Left lobe of liver (tissue), 2 donors: ENCODE measurements around the gene SEMA3A. TPM values are rescaled to one million over a fixed set of nuclear protein-coding genes. Genes with fewer than 3 reads are reported as not detected.

Experiments used
- ATAC-seq: fragments of 200-7000 bp; cut with Tn5 transposase; one replicate; pipeline ENCODE4 v1.9.1; 2020; ENCODE audit warnings: mild to moderate bottlenecking, moderate library complexity
- DNase-seq: peaks from one replicate; pipeline ENCODE4 v3.0.0-alpha.2; 2020; ENCODE audit warnings: low spot score
- total RNA-seq: library from RNA; stranded (reverse); gene quantifications from one replicate; pipeline ENCODE4 v1.2.1, GENCODE V29; 2021
- donor health status: DM: no; HTN: no; CAD: no; lungs with moderate emphysema.
- donor health status: DM: no; HTN: yes; CAD: no.

Gene SEMA3A
- total RNA-seq, 1 donor from 2014 or later, result 0.58 TPM

DNA sequence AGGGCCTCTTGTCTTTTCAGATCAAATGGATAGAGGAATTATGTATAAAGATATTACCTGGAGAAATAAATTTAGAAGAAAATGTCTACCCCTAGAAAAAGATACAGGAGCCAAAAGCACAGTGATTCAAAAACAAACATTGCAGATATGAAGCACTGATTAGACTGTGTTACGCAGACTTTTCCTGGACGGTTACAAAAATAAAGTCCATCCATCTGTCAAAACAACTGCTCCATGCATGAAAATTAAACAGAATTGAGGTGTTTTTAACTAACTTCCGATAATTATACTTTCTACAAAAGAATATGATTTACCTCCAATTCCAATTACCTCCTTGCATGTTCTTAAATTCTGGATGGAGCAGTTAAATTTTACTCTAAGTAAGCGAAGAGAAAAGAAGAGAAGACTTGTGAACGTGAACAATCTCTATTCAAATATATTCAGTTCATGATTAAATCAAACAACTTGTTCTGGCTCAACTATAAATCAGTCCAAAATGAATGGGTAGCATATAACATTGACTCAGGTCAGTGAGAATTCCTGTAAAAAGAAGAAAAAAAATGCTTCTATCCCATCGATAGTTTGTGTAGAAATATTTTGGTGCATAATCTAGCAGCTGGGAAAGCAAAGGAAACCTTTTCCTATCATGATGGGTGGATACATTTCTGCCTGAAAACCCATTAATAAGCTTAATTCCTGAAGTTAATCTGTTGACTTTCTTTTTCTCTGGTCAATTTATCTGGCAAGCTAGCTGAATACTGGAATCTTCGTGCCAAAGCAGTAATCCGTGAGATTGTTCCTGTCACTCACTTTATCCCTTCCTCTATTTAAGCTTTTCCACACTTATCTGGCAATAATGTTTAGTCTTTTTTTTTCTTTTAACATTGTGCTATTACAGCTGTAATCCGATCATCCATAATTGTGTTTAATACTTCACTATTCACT lies 80.4 kb downstream of the SEMA3A start:
- ATAC-seq, result no peak
- no peak for DNase-seq

DNA sequence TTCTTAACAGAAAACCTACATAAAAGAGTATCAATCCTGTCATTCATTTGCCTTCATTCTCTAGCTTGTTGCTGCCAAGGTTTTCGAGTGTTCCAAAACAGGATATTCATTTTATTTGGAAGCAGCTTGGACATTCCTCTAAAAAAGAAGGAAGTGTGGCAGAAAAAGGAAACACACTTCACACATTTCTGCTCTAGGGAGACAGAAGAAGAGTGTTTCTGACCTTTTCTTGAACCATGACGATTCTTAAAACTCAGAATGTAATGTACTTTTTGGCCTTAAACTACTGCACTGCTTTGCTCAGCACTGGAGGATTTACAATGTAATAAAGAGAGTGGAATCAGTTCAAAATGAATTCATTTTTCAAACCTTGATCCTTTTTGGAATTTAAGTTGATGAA lies 81.3 kb downstream of the SEMA3A start:
- ATAC-seq (no peak), DNase-seq (no peak)

DNA sequence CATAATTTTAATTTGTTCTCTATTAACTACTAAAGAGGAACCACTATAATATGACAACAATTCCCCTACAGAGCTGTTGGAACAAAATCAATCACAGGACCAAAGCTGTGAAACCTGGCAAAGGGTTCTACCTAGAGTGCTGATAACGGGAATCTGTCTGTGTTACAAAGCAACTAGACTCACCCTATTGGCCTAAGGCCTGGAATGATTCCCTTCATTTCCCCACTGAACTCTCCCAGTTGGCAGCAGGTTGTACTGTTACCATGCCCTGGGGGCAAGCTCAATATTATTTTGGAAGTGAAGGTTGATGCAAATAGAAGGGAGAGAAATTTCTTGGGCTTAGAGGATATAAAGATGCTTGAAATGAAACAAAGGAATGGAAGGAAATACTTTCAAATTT lies 81.8 kb downstream of the SEMA3A start:
- no peak for DNase-seq
- no peak for ATAC-seq

DNA sequence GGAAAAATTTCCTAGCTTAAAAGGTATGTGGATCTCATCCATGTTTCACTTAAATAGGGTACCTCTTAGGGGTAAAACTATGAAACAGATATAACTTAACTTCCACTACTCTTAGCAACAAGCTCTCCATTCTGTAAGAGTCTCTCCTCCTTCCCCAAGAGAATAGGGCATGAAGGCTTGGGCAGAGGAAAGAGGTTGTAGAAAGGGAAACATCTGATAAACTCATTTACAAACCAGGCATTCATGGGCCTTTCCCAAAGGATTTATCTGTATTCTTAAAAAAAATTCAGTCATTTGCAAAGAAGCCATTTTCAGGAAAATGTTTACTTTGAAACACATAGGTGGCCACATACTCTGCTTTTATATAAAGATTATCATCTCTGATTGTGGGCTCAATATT lies 82.7 kb downstream of the SEMA3A start:
- no peak for DNase-seq
- ATAC-seq, result no peak

DNA sequence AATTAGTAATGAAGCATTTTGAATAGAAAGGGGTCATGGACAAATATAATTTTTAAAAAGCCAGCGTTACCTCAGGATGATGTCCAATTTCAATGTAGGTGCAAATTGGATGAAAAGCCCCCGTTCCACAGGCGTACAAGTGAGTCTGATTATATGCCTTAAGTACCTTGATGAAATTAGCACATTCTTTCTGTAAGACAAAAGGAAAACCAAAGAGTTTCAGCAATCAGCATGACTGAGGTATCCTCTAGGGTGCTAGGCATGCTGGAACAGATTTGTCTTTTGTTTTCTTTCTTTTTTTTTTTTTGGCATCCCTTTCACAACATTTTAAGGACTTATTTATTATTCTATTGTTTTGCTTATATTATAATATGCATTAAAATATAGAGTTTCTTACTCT lies 84.2 kb downstream of the SEMA3A start:
- no peak for DNase-seq
- ATAC-seq, result no peak

DNA sequence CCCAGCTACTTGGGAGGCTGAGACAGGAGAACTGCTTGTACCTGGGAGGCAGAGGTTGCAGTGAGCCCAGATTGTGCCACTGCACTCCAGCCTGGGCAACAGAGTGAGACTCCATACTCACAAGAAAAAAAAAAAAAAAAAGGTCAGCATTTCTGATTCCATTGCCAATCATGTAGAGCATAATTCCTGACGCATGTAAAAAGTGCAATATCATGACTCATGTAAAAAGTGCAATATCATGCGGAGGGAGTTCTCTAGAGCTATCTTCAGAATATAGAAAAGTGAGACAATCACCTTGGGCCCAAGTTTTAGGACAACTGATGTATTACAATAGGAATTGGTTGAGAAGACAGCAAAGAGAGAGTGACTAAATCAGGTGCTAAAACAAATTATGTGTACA lies 85.8 kb downstream of the SEMA3A start:
- ATAC-seq (no peak), DNase-seq (no peak)

DNA sequence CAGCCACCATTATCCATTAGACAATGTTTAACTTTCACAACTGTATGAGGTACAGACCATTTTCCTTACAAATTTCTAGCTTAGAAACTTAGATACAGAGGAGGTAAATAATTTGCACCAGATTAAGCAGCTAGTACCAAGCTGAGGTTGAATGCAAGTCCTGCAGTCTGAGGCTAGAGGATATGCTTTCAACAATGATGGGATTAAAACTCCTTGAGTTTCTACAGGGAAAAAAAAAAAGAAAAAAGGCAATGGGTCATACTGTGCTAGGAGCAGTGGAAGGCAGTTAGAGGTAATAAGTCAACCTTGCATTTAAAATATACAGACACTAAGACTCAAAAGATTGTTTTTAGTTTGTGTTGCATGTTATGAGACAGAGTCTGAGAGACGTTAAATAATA lies 86.5 kb downstream of the SEMA3A start:
- ATAC-seq (no peak), DNase-seq (no peak)

DNA sequence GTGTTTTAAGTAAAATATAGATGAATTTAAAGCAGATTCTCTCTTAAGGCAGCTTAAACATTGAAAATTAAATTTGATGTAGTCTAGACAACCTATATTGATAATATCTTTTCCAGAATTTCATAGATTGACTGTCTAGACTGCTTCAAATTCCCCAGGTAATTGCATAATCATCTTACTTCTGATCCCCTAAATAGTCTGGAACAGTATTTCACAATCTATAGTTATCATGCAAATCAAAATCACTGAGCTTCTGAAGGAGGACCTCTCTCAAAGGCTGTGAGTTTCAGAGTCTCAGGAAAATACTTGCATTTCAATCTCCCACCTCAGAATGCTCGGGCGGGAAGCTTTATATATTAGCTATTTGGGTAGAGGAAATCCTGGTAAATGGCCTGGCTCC lies 87.3 kb downstream of the SEMA3A start:
- DNase-seq, result no peak
- no peak for ATAC-seq

DNA sequence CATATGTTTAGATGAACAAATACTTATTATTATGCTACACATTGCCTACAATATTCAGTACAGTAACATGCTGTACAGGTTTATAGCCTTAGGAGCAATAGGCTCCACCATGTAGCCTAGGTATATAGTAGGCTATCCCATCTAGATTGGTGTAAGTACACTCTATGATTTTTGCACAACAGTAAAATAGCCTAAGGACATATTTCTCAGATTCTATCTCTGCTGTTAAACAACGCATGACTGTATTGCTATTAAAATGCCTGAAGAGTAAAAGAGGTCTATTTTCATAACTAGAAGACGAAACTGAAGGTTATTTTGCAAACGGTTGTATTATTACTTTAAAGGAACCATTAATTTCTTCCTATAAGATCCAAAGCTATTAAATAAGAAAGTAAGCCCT lies 88.3 kb downstream of the SEMA3A start:
- DNase-seq (no peak), ATAC-seq (no peak)

DNA sequence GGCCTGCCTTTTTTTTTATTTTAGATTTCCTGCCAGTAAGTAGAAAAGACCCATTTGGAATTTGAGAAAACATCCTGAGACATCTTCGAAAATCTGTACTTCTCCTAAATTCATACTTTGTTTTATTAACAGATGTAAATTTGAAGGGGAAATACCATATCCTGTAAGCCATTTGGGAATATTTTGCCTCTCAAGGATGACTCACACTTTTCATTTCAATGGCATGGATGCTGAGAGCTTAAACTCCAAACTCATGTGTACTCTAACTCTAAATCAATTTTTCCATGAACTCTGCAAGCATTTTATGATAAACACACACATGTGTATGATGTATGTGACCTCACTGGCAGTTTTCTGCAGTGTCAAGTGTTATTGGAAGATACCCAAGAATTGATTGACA lies 89.0 kb downstream of the SEMA3A start:
- no peak for DNase-seq
- ATAC-seq, result no peak

DNA sequence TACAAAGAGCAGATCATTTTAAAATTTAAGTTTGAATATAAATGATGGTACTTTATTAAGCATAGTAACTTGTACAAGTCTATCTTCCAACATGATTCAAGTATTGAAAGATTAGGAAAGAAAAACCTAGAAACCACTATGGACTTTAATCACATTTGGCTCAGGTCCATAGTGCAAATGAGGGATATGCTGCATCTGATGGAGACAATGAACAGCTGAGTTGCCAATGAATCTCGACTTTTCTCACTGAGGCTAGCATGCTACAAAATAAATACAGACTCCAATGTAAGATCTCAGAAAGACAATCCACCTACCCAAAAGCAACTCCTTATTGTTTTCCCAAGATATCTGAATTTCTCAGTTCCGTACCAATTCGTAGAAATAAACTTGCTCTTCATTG lies 89.8 kb downstream of the SEMA3A start:
- no peak for DNase-seq
- no peak for ATAC-seq

DNA sequence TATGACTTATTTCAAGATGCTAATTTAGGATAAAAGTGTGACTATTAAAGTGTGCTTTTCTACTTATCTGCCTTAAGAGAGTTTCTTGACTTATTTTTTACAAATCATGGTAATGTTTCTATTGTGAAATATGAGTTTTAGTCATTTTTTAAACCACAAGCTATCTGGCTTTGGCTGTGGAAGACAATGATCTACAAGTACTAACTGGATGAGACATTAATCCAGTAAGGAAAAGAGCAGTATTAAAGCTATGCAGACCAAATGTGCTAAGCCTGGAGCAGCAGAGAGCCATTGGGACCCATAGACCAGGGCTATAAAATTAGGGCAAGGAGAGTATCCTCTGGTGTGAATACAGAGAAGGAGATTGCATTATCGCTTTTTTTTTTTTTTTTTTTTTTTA lies 92.4 kb downstream of the SEMA3A start:
- no peak for DNase-seq
- no peak for ATAC-seq

DNA sequence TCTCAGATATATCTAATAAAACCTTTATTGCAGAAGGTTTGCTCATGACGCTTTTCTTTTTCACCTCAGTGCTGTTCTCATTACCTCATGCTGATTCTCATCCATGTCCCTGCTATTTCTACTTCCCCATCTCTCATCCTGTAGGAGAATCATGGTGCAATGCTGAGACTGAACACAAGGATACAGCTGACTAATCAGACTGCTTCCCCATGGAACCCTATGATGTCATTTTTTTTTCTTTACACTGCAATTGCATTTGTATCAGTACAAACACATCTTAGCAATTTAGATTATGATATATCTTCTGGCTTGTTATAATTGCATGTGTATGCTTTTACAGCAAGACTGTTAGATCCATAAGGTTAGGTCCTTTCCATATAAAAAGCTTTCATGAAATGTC lies 93.7 kb downstream of the SEMA3A start:
- ATAC-seq, result no peak

DNA sequence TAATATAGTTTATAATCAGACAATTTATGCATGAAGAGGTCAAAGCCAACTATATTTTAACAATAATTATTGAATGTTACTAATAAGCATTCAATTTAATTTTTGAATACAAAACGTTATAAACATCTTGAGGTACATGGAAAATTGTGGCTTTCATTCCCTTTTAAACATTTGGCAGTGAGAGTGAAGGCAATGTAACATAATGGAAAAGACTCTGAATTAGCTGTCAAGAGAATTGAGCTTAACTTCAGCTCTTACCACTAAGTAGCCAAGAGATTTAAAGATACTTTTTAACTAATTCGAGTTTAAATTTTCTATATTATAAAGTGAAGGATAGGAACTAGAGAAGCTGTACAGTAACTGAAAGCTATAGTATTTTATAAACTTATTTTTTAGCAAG lies 98.6 kb downstream of the SEMA3A start:
- DNase-seq, result no peak
- ATAC-seq, result no peak

More for the DNA sequence above, 93.7 kb downstream of the SEMA3A start:
- no peak for DNase-seq

DNA sequence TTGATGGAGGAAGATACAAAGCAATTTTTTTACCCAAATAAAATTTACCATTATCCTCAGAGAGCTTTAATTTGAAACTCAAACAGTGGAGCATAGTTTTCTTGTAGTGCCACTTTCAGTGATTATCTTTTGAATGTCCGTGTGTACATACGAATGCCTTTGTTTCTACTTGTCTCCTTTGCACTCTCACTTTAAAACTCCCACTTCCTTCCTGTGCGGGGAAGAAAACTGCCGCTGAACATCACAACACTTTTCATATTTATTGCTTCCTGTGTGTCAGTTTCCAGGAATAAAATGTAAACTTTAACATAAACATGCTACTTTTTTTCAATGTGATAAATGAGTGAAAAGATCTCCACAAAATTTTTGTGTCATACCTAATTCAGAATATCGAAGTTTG lies 102.4 kb downstream of the SEMA3A start:
- DNase-seq, result no peak
- no peak for ATAC-seq

DNA sequence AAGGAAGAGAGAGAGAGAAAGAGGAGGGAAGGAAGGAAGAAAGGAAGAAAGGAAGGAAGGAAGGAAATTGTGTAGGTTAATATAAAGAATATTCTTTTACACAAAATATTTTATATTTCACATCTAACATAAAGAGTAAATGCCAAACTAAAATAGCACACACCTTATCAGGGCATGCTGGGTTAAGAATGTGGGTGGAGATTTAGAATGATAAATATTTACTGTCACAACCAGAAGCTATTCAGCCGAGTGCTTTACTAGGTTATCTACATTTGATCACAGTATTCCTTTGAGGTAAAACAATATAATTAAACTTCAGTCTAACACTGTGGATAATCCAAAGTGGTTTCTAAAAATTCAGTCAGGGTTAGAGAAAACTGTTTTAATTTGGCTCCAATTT lies 103.3 kb downstream of the SEMA3A start:
- DNase-seq, result no peak
- no peak for ATAC-seq

DNA sequence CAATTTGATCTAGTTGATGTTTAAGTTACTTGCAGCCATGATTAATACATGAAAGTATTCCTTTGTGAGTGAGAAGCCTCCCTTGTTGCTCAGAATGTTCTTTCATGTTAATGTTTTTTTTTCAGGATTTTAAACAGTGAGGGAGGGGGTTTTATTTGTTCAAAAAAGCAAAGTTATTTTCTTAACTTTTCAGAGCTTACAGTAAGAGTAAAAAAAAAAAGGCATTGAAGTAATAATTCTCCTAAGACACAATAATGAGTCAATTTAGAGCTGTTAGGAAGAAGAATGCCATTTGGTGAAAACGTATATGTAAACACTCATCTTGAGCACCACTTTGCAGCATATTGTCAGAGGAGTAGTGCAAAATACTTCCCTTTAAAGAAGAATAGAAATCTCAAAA lies 105.8 kb downstream of the SEMA3A start:
- ATAC-seq (no peak), DNase-seq (no peak)

DNA sequence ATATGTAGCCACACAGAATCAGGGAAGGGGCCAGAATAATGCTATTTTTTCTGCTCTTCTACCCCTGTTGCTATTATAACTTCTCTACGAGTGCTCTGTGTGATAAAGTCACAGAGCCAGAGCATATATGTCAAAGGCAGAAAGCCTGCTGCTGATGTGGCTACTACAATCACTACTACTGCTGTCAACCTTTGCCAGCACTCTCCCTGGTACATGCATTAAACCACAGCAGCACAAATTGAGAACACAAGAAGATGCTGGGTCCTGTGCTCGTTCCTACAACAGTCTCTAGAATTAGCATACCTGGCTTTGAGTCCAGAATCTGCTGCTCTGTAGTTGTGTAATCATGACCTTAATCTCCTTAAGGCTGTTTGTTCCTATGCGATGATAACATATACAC lies 108.6 kb downstream of the SEMA3A start:
- no peak for DNase-seq
- no peak for ATAC-seq

DNA sequence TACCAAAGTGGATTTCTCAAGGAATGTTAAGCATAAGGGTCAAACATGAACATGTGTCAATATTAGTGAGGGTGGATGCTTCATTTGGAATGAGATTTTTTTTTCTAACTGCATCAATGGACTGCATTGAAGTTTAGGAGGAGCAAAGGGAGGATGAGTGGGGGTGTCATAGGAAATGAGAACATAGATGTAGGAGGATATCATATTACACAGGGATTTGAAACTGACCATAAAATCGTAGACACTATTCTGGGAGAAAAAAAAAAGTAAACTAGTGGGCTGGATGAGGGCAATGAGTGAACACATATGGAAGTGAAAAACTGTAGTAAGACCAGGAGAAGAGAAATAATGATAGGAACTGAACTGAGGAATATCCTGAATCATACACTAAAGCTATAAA lies 109.4 kb downstream of the SEMA3A start:
- no peak for ATAC-seq
- DNase-seq, result no peak

DNA sequence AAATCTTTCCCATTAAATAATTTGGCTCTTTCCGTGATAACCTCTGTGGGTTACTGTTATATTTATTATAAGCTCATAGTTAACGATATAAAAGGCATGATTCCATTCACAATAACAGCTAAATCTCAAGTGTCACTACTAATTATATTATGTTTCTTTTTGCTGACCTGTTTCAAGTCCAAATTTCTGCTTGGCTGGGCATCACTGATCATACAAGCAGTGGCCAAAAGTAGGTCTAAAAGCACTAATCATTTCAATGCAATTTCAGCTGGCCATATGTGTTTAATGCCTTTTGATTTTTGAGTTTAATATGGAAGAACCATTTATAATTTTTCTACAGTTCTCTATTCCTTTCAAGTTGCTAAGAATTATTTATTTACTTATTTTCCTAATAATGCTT lies 110.7 kb downstream of the SEMA3A start:
- ATAC-seq, result no peak
- no peak for DNase-seq

DNA sequence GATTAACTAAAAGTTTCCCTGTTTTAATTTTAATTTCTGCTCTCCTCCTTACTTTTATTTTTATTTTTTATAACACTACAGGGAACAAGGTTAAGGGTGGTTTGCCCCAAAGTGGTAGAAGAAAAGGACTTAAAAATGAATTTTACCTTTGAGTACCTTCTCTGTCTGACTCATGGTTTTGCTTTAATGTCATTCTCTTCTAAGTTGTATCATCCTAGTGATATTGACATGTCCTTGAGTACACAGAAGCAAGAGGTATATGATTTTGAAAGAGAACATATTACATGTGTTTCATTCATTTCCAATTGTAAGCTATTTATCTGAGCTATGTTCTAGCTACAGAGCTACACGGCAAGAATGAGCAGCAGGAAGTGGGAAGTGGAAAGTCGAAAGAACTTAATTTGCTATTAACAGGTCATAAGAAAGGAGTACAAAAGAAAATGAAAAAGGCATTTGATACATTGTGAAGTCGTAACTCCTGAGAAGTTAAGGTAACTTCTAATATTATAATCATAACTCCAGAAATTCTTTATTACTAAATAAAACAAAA lies 112.5 kb downstream of the SEMA3A start:
- no peak for DNase-seq
- no peak for ATAC-seq

DNA sequence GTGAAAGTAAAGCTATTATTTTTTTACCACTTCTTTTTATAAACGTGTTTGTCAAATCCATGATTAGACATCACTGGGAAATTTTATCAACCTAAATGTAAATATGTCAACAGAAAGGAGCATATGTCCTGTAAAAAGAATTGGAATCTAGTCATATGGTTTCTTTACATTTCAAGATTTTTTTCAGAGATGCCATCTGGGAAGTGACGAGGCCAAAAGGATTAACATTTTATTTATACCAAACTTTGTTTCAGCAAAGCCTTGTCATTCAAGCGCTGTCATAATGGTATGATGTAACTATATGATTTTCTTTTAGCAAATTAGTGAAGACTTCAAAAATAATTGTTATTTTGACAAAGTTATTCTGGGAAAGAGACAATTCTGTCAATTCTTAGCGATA lies 117.3 kb downstream of the SEMA3A start:
- no peak for ATAC-seq

DNA sequence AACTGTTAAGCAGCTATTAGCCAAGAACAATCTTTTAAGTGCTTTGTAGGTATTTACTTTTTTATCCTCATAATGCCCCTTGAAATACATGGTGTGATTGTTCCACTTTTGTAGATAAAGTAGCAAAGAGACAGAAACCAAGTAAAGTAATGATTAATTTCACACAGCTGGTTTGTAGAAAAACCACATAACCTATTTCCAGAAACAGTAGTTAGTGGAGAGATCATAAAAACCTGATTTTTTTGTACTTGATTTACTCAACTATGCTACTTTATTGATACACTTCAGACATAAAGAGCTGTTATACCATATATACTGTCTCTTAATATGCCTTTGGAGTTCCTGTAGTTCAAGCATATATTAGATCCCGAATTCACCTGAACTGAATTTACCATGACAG lies 118.4 kb downstream of the SEMA3A start:
- no peak for ATAC-seq

More for the DNA sequence above, 117.3 kb downstream of the SEMA3A start:
- no peak for DNase-seq

More for the DNA sequence above, 118.4 kb downstream of the SEMA3A start:
- DNase-seq, result no peak
